GM19238 (cell line): ENCODE measurements around the gene GNLY.
"Not testable (repeated sequence)": the region's sequence is repeated elsewhere in the genome, so short reads cannot be mapped to it uniquely, and the experiment has no call there.

Experiments
- DNase-seq: peaks from one replicate; pipeline ENCODE4 v3.0.0; 2011; ENCODE audit warnings: low spot score; ENCODE audit not compliant: insufficient read length

The GNLY gene

GRCh38 chr2:85707304-85707703, 13.1 kb downstream of the GNLY start:
- peak; percentile 47 for DNase-seq

GRCh38 chr2:85708641-85709040, 14.5 kb downstream of the GNLY start:
- DNase-seq, result no peak

GRCh38 chr2:85709401-85709811, 15.2 kb downstream of the GNLY start:
- DNase-seq, result no peak

- DNase-seq, result no peak
Observed at GRCh38 chr2:85710687-85711577, 16.8 kb downstream of the GNLY start.

GRCh38 chr2:85711578-85712060, 17.5 kb downstream of the GNLY start:
- no peak for DNase-seq

GRCh38 chr2:85712336-85712735, 18.2 kb downstream of the GNLY start:
- no peak for DNase-seq

- DNase-seq, result no peak
Observed at GRCh38 chr2:85712849-85713612, 18.9 kb downstream of the GNLY start.

- no peak for DNase-seq
Observed at GRCh38 chr2:85713836-85714235, 19.7 kb downstream of the GNLY start.

- DNase-seq, result not testable (repeated sequence)
Observed at GRCh38 chr2:85714421-85714820, 20.3 kb downstream of the GNLY start.

GRCh38 chr2:85714841-85715240, 20.7 kb downstream of the GNLY start:
- no peak for DNase-seq

GRCh38 chr2:85716346-85716914, 22.3 kb downstream of the GNLY start:
- no peak for DNase-seq

- DNase-seq, result no peak
Observed at GRCh38 chr2:85717308-85718008, 23.3 kb downstream of the GNLY start.

- no peak for DNase-seq
Observed at GRCh38 chr2:85718009-85718391, 23.8 kb downstream of the GNLY start.

GRCh38 chr2:85718885-85719492, 24.8 kb downstream of the GNLY start:
- DNase-seq, result no peak

- no peak for DNase-seq
Observed at GRCh38 chr2:85719609-85720240, 25.6 kb downstream of the GNLY start.

- no peak for DNase-seq
Observed at GRCh38 chr2:85720533-85720932, 26.4 kb downstream of the GNLY start.

GRCh38 chr2:85721641-85722040, 27.5 kb downstream of the GNLY start:
- no peak for DNase-seq

- DNase-seq, result no peak
Observed at GRCh38 chr2:85722519-85722918, 28.4 kb downstream of the GNLY start.

- DNase-seq, result no peak
Observed at GRCh38 chr2:85723707-85724360, 29.7 kb downstream of the GNLY start.

- no peak for DNase-seq
Observed at GRCh38 chr2:85724731-85725181, 30.6 kb downstream of the GNLY start.
